Neutrophil (primary cell): ENCODE measurements around the gene ANK3.
"Not testable (repeated sequence)": the region's sequence is repeated elsewhere in the genome, so short reads cannot be mapped to it uniquely, and the experiment has no call there.

Source experiments
- H3K27ac ChIP-seq: fragments of 200-600 bp; sonication (generic); 2 replicates; pipeline ENCODE4 v1.5.1; 2016; ENCODE audit warnings: mild to moderate bottlenecking, moderate library complexity
- H3K27me3 ChIP-seq: fragments of 200-600 bp; sonication (generic); 2 replicates; pipeline ENCODE4 v1.6.0; 2016; ENCODE audit warnings: mild to moderate bottlenecking
- H3K36me3 ChIP-seq: fragments of 200-600 bp; sonication (generic); 2 replicates; pipeline ENCODE4 v1.5.1; 2017
- H3K4me1 ChIP-seq, 2 experiments: fragments of 200-600 bp in 1 of 2; sonication (generic) in 1 of 2; 1 replicate in 1 of 2; 2 replicates in 1 of 2; pipeline versions ENCODE4 v1.5.1 to v1.6.1; 2013 to 2016; ENCODE audit warnings: low read depth in 1 of 2, low read length in 1 of 2, mild to moderate bottlenecking in 1 of 2, moderate library complexity in 1 of 2; ENCODE audit not compliant: control insufficient read depth in 1 of 2, insufficient read depth in 1 of 2
- H3K4me3 ChIP-seq, 2 experiments: fragments of 200-600 bp in 1 of 2; sonication (generic) in 1 of 2; 1 replicate in 1 of 2; 2 replicates in 1 of 2; pipeline ENCODE4 v1.5.1; 2013 to 2016; ENCODE audit warnings: low read depth in 1 of 2, low read length in 1 of 2, mild to moderate bottlenecking in 1 of 2, moderate library complexity in 1 of 2
- H3K9me3 ChIP-seq: fragments of 200-600 bp; sonication (generic); 2 replicates; pipeline ENCODE4 v1.5.1; 2016
- TF ChIP-seq, protein P1 (sequence below): fragments of 200-600 bp; sonication (generic); IDR thresholded peaks from 2 replicates; pipeline ENCODE4 v1.5.1; 2016; ENCODE audit warnings: antibody characterized with exemption

ANK3 gene

DNA sequence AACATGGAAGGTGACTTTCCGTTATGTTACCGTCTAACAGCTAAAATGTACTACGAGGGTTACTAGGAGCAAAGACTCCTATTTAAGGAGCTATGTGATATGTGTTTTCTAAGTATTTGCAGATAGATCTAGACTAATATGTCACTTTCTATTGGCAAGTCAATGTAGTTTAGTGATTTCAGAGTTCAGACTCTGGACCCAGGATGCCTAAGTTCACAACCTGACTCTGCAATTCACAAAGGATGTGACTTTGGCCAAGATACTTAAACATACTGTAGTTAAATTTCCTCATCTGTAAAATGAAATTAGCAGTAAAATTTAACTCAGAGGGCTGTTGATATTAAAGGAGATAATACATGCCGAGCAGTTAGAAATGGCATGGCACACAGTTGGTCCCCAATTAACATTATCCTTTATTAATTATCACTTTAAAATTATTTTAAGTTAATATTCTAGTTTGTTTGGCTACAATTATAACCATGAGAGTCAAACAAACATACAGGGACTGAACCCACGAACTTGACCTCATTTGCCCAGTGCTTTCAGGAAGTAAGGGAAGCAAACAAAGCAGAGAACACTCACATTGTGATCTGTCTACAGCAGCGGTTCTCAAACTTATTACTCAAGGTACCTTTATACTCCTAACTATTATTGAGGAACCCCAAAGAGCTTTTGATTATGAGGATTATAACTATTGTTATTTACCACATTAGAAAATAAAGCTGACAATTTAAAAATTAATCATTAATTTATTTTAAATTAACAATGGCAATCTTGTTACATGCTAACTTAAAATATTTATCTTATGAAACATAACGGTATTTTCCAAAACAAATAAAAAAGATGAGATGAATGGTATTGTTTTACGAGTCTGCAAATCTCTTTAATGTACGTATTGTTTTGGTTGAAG lies 94.4 kb downstream of the ANK3 start:
- Histone ChIP-seq H3K36me3 (no peaks in the 10 kb centered on the region), H3K27me3 (no peaks in the 10 kb centered on the region), H3K9me3 (no peaks in the 10 kb centered on the region), H3K4me3 (no peak overlapping the region), H3K4me1 (no peaks in the 10 kb centered on the region), H3K27ac (no peak overlapping the region)
- TF ChIP-seq, protein P1, sequence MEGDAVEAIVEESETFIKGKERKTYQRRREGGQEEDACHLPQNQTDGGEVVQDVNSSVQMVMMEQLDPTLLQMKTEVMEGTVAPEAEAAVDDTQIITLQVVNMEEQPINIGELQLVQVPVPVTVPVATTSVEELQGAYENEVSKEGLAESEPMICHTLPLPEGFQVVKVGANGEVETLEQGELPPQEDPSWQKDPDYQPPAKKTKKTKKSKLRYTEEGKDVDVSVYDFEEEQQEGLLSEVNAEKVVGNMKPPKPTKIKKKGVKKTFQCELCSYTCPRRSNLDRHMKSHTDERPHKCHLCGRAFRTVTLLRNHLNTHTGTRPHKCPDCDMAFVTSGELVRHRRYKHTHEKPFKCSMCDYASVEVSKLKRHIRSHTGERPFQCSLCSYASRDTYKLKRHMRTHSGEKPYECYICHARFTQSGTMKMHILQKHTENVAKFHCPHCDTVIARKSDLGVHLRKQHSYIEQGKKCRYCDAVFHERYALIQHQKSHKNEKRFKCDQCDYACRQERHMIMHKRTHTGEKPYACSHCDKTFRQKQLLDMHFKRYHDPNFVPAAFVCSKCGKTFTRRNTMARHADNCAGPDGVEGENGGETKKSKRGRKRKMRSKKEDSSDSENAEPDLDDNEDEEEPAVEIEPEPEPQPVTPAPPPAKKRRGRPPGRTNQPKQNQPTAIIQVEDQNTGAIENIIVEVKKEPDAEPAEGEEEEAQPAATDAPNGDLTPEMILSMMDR, result no peak

DNA sequence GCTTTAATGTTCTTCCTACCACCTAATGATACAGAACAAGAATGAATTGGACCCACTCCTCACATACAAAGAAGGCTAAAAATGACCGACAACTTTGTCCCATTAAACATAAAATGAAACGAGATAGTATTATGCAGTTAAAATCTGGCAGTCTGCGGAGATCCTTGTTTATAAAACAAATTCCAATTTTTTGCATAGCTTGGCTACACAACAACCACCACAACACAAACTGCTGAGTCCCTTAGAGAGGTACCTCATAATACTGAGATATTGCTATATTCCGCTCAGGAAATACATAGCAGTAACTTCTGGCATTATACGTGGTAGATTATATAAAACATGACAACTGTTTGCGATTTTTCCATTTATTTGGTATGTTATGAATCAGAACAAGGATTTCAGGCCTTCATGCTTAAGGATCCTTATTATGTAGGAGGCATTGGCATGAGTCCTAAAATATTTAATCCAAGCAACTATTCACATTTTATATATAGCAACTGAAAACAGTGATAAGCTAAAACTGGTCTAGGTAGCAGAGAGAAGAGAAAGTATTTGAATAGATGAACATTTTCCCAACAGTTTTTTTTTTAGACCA lies 96.0 kb downstream of the ANK3 start:
- Histone ChIP-seq H3K4me3 (no peak overlapping the region), H3K27ac (no peak overlapping the region), H3K4me1 (no peaks in the 10 kb centered on the region), H3K36me3 (no peaks in the 10 kb centered on the region), H3K27me3 (no peaks in the 10 kb centered on the region), H3K9me3 (no peaks in the 10 kb centered on the region)
- TF ChIP-seq, protein P1, result no peak

DNA sequence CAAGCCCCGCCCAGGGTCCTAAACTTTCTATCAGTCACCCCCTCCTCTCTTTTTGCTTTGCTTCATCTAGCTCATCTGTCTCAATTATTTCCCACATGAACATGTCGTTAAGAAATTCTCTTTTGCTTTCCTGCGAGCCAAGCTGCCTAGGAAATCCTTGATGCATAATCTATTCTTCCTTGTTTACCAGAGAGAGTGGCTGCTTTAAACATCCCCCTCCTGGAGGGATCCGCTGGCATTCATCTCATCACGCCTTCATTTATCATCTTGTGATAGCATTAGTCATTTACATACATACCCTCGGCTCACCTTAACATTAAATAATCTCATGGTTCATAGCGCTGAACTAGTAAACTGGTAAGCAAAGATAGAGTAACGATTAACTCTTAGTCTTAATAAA lies 96.7 kb downstream of the ANK3 start:
- Histone ChIP-seq H3K36me3 (no peaks in the 10 kb centered on the region), H3K4me3 (no peak overlapping the region), H3K27ac (no peak overlapping the region), H3K4me1 (no peaks in the 10 kb centered on the region), H3K9me3 (no peaks in the 10 kb centered on the region), H3K27me3 (no peaks in the 10 kb centered on the region)
- TF ChIP-seq, protein P1, result no peak

DNA sequence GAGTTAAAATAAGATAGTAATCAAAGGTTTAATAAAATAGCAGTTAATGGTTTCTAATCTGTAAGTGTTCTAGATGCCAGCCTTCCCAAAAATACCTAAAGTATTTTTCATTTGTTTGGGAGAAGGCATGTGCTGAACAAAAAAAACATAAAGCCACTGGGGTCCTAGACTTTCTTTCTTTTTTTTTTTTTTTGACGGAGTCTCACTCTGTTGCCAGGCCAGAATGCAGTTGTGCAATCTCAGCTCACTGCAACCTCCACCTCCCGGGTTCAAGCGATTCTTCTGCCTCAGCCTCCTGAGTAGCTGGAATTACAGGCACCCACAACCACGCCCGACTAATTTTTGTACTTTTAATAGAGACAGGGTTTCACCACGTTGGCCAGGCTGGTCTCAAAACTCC lies 97.1 kb downstream of the ANK3 start:
- not testable (repeated sequence) for H3K4me3 ChIP-seq, H3K9me3 ChIP-seq, H3K36me3 ChIP-seq, H3K4me1 ChIP-seq, H3K27ac ChIP-seq, H3K27me3 ChIP-seq

DNA sequence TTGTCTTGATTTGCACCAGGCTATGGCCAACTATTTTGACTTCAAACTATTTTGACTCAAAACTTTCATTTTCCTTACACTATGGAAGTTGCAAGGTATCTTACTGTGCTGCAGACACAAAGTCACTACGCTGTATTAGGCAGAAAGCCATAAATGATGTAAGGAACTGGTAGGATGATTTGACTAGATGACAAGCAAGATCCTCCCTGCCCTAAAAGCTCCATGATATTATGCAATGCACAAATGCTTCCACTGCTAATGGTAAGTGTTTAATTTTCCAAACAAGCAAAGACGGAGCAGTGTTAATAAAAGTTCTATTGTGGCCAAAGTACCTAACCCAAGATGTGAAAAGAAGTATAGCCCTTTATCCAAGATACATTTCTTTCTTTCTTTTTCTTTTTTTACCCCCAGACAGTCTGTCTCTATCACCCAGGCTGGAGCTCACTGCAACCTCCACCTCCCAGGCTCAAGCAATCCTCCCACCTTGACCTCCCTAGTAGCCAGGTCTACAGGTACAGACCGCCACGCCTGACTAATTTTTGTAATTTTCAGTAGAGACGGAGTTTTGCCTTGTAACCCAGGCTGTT lies 98.2 kb downstream of the ANK3 start:
- no peaks in the 10 kb centered on the region for H3K4me1 ChIP-seq
- H3K36me3 ChIP-seq, result no peaks in the 10 kb centered on the region
- H3K27ac ChIP-seq, result no peak overlapping the region
- H3K9me3 ChIP-seq, result no peaks in the 10 kb centered on the region
- no peaks in the 10 kb centered on the region for H3K27me3 ChIP-seq
- TF ChIP-seq, protein P1, result no peak
- no peak overlapping the region for H3K4me3 ChIP-seq

DNA sequence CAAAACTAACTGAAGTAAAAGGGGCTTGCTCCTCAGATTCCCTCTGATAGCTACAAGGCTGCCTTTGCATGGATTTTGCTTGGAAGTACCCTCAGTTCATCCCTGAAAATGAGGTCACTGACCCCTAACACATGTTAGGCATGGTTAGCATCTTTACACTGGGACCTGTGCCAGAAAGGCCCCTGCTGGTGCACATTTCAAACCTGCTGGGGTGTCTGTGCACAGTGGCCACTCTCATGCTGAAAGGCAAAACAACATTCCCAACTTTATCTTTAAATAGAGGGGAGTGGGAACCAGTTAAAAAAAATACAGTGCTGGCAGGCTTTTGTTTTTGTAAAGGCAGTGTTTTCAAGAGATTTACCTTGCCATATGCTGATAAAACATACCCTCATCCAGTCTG lies 99.1 kb downstream of the ANK3 start:
- no peaks in the 10 kb centered on the region for H3K4me1 ChIP-seq
- H3K27me3 ChIP-seq, result no peaks in the 10 kb centered on the region
- H3K9me3 ChIP-seq, result no peaks in the 10 kb centered on the region
- H3K36me3 ChIP-seq, result no peaks in the 10 kb centered on the region
- no peak overlapping the region for H3K4me3 ChIP-seq
- no peak overlapping the region for H3K27ac ChIP-seq
- TF ChIP-seq, protein P1, result no peak
